H1 (cell line): Measurements from ENCODE around the gene JMJD7. TPM values are rescaled to one million over a fixed set of nuclear protein-coding genes. Genes with fewer than 3 reads are reported as not detected.

Experiments used
- CTCF ChIA-PET: fragments of 300-600 bp; sonication (Branson Sonifier 250); formaldehyde crosslinking; loops from one replicate; lab custom pipeline; 2021; ENCODE audit not compliant: partially characterized antibody; lab: Charles Lee
- POLR2A ChIA-PET: fragments of 300-600 bp; sonication (Branson Sonifier 250); formaldehyde crosslinking; loops from one replicate; lab custom pipeline; 2021; ENCODE audit warnings: inconsistent platforms; ENCODE audit not compliant: partially characterized antibody; lab: Charles Lee
- DNase-seq, 2 experiments: peaks; one replicate each; pipeline versions ENCODE4 v3.0.0 to v3.0.0-alpha.2; 2010 to 2022; ENCODE audit warnings: low spot score in 2 of 2, low read depth in 1 of 2, mixed read lengths in 1 of 2
- FAIRE-seq: peaks from 2 replicates; lab custom pipeline; 2011; peaks lifted over from hg19 to GRCh38; lab: Jason Lieb, UNC
- H2AFZ ChIP-seq: 2 replicates; pipeline ENCODE4 v1.8.1; 2012; ENCODE audit warnings: low read length, inconsistent platforms
- H2AK5ac ChIP-seq: 2 replicates; pipeline ENCODE4 v1.6.1; 2013; ENCODE audit warnings: low read depth, low read length
- H2BK120ac ChIP-seq: replicated peaks from 2 replicates; pipeline ENCODE3; 2013; ENCODE audit warnings: low read depth, low read length, inconsistent platforms
- H2BK12ac ChIP-seq: 2 replicates; pipeline ENCODE4 v1.6.1; 2013; ENCODE audit warnings: low read depth, low read length
- H2BK15ac ChIP-seq: 2 replicates; pipeline ENCODE4 v1.6.1; 2013; ENCODE audit warnings: low read length
- H2BK20ac ChIP-seq: 2 replicates; pipeline ENCODE4 v1.6.1; 2013; ENCODE audit warnings: low read length
- H2BK5ac ChIP-seq: 2 replicates; pipeline ENCODE4 v1.6.1; 2013; ENCODE audit warnings: low read depth, low read length
- H3K14ac ChIP-seq: 2 replicates; pipeline ENCODE4 v1.6.1; 2013; ENCODE audit warnings: inconsistent platforms; ENCODE audit not compliant: insufficient read length
- H3K18ac ChIP-seq: 2 replicates; pipeline ENCODE4 v1.6.1; 2013; ENCODE audit warnings: low read length; ENCODE audit errors: extremely low read depth
- H3K23ac ChIP-seq: 2 replicates; pipeline ENCODE4 v1.6.1; 2013; ENCODE audit warnings: inconsistent platforms; ENCODE audit not compliant: insufficient read length
- H3K23me2 ChIP-seq: 2 replicates; pipeline ENCODE4 v1.6.1; 2013; ENCODE audit warnings: low read depth, low read length
- H3K27ac ChIP-seq: 2 replicates; pipeline ENCODE4 v1.6.1; 2011; ENCODE audit warnings: low read depth, low read length, inconsistent platforms
- H3K27me3 ChIP-seq, 4 experiments: replicated peaks in 1 of 4; 1 replicate in 1 of 4; 2 replicates in 3 of 4; pipeline versions ENCODE4 v1.6.1 to v1.8.1; 2011 to 2013; ENCODE audit warnings: low read length in 3 of 4, mild to moderate bottlenecking in 3 of 4, inconsistent platforms in 2 of 4, mixed read lengths in 2 of 4, moderate library complexity in 1 of 4; ENCODE audit not compliant: control insufficient read depth in 3 of 4, insufficient read depth in 3 of 4; ENCODE audit errors: extremely low read depth in 1 of 4
- H3K36me3 ChIP-seq, 4 experiments: 2 replicates each; pipeline versions ENCODE4 v1.6.1 to v1.8.1; 2011 to 2013; ENCODE audit warnings: mild to moderate bottlenecking in 4 of 4, low read length in 3 of 4, moderate library complexity in 2 of 4, control low read depth in 1 of 4, inconsistent platforms in 1 of 4; ENCODE audit not compliant: insufficient read depth in 4 of 4, control insufficient read depth in 2 of 4
- H3K4ac ChIP-seq: replicated peaks from 2 replicates; pipeline ENCODE3; 2013; ENCODE audit warnings: low read length, low read depth, mixed read lengths, inconsistent platforms; ENCODE audit not compliant: insufficient read length
- H3K4me1 ChIP-seq, 4 experiments: replicated peaks in 1 of 4; 1 replicate in 1 of 4; 2 replicates in 3 of 4; pipeline versions ENCODE4 v1.6.1 to v1.8.1; 2011 to 2013; ENCODE audit warnings: low read length in 3 of 4, inconsistent platforms in 2 of 4, mixed read lengths in 1 of 4; ENCODE audit not compliant: insufficient read depth in 4 of 4, control insufficient read depth in 3 of 4
- H3K4me2 ChIP-seq, 2 experiments: 2 replicates each; pipeline versions ENCODE4 v1.6.1 to v1.8.1; 2011 to 2013; ENCODE audit warnings: low read depth in 2 of 2, low read length in 2 of 2, control low read depth in 1 of 2, inconsistent platforms in 1 of 2, mild to moderate bottlenecking in 1 of 2; ENCODE audit not compliant: insufficient read depth in 1 of 2
- H3K4me3 ChIP-seq, 4 experiments: fragments of 200-600, 300-600 bp in 1 of 4; sonication (generic), shearing (Covaris generic), sonication (Bioruptor Twin) in 1 of 4; 2 replicates each; pipeline versions ENCODE4 v1.5.1 to v1.8.1; 2011 to 2016; ENCODE audit warnings: low read length in 4 of 4, low read depth in 3 of 4, control low read depth in 2 of 4, inconsistent platforms in 2 of 4, mild to moderate bottlenecking in 2 of 4, mixed read lengths in 1 of 4, moderate library complexity in 1 of 4; ENCODE audit not compliant: insufficient read depth in 2 of 4; ENCODE audit errors: extremely low read depth in 1 of 4
- H3K56ac ChIP-seq: replicated peaks from 2 replicates; pipeline ENCODE3; 2013; ENCODE audit warnings: low read depth, mild to moderate bottlenecking, mixed read lengths, low read length, inconsistent platforms; ENCODE audit not compliant: insufficient read length
- H3K79me1 ChIP-seq: 2 replicates; pipeline ENCODE4 v1.6.1; 2013; ENCODE audit warnings: low read depth, low read length, control low read depth
- H3K79me2 ChIP-seq, 2 experiments: 2 replicates each; pipeline versions ENCODE4 v1.6.1 to v1.8.1; 2012 to 2013; ENCODE audit warnings: low read length in 2 of 2, mild to moderate bottlenecking in 2 of 2, inconsistent platforms in 1 of 2; ENCODE audit not compliant: insufficient read depth in 2 of 2, control insufficient read depth in 1 of 2
- H3K9ac ChIP-seq, 4 experiments: replicated peaks in 1 of 4; 1 replicate in 1 of 4; 2 replicates in 3 of 4; pipeline versions ENCODE4 v1.6.1 to v1.8.1; 2011 to 2013; ENCODE audit warnings: low read depth in 3 of 4, low read length in 3 of 4, control low read depth in 2 of 4, mild to moderate bottlenecking in 2 of 4, moderate library complexity in 2 of 4, inconsistent platforms in 1 of 4; ENCODE audit errors: extremely low read depth in 1 of 4
- H3K9me3 ChIP-seq, 2 experiments: 2 replicates each; pipeline versions ENCODE4 v1.6.1 to v1.8.1; 2012 to 2013; ENCODE audit warnings: mild to moderate bottlenecking in 2 of 2, moderate library complexity in 2 of 2, control low read depth in 1 of 2, inconsistent platforms in 1 of 2, low read depth in 1 of 2, low read length in 1 of 2, mixed read lengths in 1 of 2; ENCODE audit not compliant: insufficient read depth in 2 of 2
- H4K20me1 ChIP-seq, 2 experiments: replicated peaks in 1 of 2; 2 replicates each; pipeline versions ENCODE3 to v1.8.1; 2011 to 2013; ENCODE audit warnings: inconsistent platforms in 2 of 2, low read length in 2 of 2, mild to moderate bottlenecking in 1 of 2; ENCODE audit not compliant: insufficient read depth in 2 of 2, control insufficient read depth in 1 of 2
- H4K5ac ChIP-seq: 2 replicates; pipeline ENCODE4 v1.6.1; 2013; ENCODE audit warnings: low read length, low read depth, mixed read lengths, inconsistent platforms; ENCODE audit not compliant: insufficient read length
- H4K8ac ChIP-seq: 2 replicates; pipeline ENCODE4 v1.8.0; 2013; ENCODE audit warnings: mild to moderate bottlenecking, moderate library complexity, low read length, inconsistent platforms; ENCODE audit not compliant: insufficient read depth; ENCODE audit errors: extremely low read depth
- H4K91ac ChIP-seq: replicated peaks from 2 replicates; pipeline ENCODE3; 2013; ENCODE audit warnings: low read length, mixed read lengths, inconsistent platforms; ENCODE audit not compliant: insufficient read length
- ATF2 ChIP-seq: IDR thresholded peaks from 2 replicates; pipeline ENCODE4 v1.6.1; 2012; ENCODE audit warnings: low read length, inconsistent platforms
- CEBPB ChIP-seq: IDR thresholded peaks from 2 replicates; pipeline ENCODE4 v1.6.1; 2012; ENCODE audit warnings: low read depth, low read length
- CHD1 ChIP-seq: IDR thresholded peaks from 2 replicates; pipeline ENCODE4 v1.6.1; 2012; ENCODE audit warnings: low read depth, low read length, improper control_type of control experiment
- HDAC6 ChIP-seq: IDR thresholded peaks from one replicate; pipeline ENCODE4 v1.7.1; 2012; ENCODE audit warnings: low read depth, mild to moderate bottlenecking, inconsistent platforms, low read length, moderate library complexity
- RFX5 ChIP-seq: IDR thresholded peaks from 2 replicates; pipeline ENCODE4 v1.6.1; 2011; ENCODE audit warnings: low read depth, low read length, improper control_type of control experiment, borderline replicate concordance
- WGBS, 2 experiments: shearing (Covaris generic) in 1 of 2; methylation state at CpG; one replicate each; pipeline versions ENCODE4 v1.1.6 to v1.1.7; 2013 to 2015; ENCODE audit warnings: low lambda C conversion rate in 2 of 2, mixed read lengths in 2 of 2, inconsistent platforms in 1 of 2, low coverage in 1 of 2, missing lambda C conversion rate in 1 of 2; ENCODE audit not compliant: insufficient replicate concordance in 2 of 2, insufficient coverage in 1 of 2, insufficient read length in 1 of 2; ENCODE audit errors: extremely low coverage in 1 of 2, missing lambda C conversion rate in 1 of 2; 5-methylcytosine and 5-hydroxymethylcytosine counted together
- polyA plus RNA-seq, 7 experiments: library from polyadenylated mRNA; depleted of rRNA in 3 of 7; stranded (reverse) in 5 of 7; unstranded in 2 of 7; fragments of >200 nt in 5 of 7; fragments of 200-250 nt in 2 of 7; gene quantifications; 1 replicate in 5 of 7; 2 replicates in 1 of 7; 4 replicates in 1 of 7; pipeline versions ENCODE4 v1.2.1 to v1.2.3, GENCODE V29; 2011 to 2013; ENCODE audit warnings: missing spikeins in 2 of 7, mixed read lengths in 2 of 7
- total RNA-seq: library from RNA; stranded (reverse); fragmentation: NEBNext Ultra II Directional; extraction: Animal tissue kit (Norgen Biotek cat#: 25700); gene quantifications from 2 replicates; pipeline ENCODE4 v1.2.1, GENCODE V29; 2021

JMJD7 gene
- total and polyA plus RNA-seq, 2 of the 8 experiments (the other 6 are each of a cell fraction or from before 2014, with no cell fraction given) = 15.0 to 20.0 TPM

- H3K4me3 ChIP-seq = no peak overlapping the region
- H4K5ac ChIP-seq = no peak overlapping the region
- H3K56ac ChIP-seq = no peak overlapping the region
- H3K9ac ChIP-seq = no peak overlapping the region
- H3K23me2 ChIP-seq = 0 out of 2 replicates have a peak, but pooled peaks cover 2% of the 10 kb centered on the region
- H3K27me3 ChIP-seq = no peaks in the 10 kb centered on the region; a peak in 1 of 7 replicates
- no peak overlapping the region for H2AK5ac ChIP-seq
- H4K20me1 ChIP-seq = no peaks in the 10 kb centered on the region
- H3K18ac ChIP-seq = no peak overlapping the region
- H2BK20ac ChIP-seq = no peak overlapping the region
- no peak overlapping the region for H2AFZ ChIP-seq
- H3K79me2 ChIP-seq = no peaks in the 10 kb centered on the region
- H4K8ac ChIP-seq = no peak overlapping the region
- no peak for TF ChIP-seq RFX5
- no peak for TF ChIP-seq ATF2
- peak; percentile 78 for TF ChIP-seq CEBPB
- TF ChIP-seq CHD1 = no peak
- no peak for TF ChIP-seq HDAC6
- ChIA-PET CTCF (interaction anchor here (0.6 to 3.5 kb wide), 11 partner anchors 7 to 373 kb away, joined by 3 to 17 read pairs (median 5); no protein-coding TSS in a partner anchor), POLR2A (interaction anchor here (0.8 to 7.2 kb wide), 7 partner anchors 10 to 50 kb away, joined by 3 to 45 read pairs (median 3); partner anchors contain the start of gene PLA2G4B)
- H3K4me2 ChIP-seq = no peak overlapping the region
- H3K14ac ChIP-seq = no peak overlapping the region
- H4K91ac ChIP-seq = no peak overlapping the region
- no peaks in the 10 kb centered on the region for H3K79me1 ChIP-seq
- H3K36me3 ChIP-seq = peaks cover 0 to 7% (median 2%) of the 10 kb centered on the region in 4 experiments; a peak in 3 of 8 replicates
- H2BK12ac ChIP-seq = no peak overlapping the region
- FAIRE-seq = no peak
- no peak overlapping the region for H3K23ac ChIP-seq
- H3K27ac ChIP-seq = no peak overlapping the region
- no peak overlapping the region for H3K4ac ChIP-seq
- H2BK120ac ChIP-seq = no peak overlapping the region
- peaks cover 0 to 7% (median 2%) of the 10 kb centered on the region in 4 experiments; a peak in 3 of 7 replicates for H3K4me1 ChIP-seq
- H3K9me3 ChIP-seq = no peaks in the 10 kb centered on the region
- WGBS, 2 experiments = 89% methylated on average over 16 of the region's 16 CpGs; no CpG with 5 or more reads in 1 of the 2 experiments
- H2BK15ac ChIP-seq = no peak overlapping the region
- no peak for DNase-seq
- no peak overlapping the region for H2BK5ac ChIP-seq
These were observed 22.7 kb downstream of the JMJD7 start for GRCh38 chr15:41850482-41851166.
